Endodermal cell (in vitro differentiated cells): ENCODE measurements around the gene RPS2. TPM values are rescaled to one million over a fixed set of nuclear protein-coding genes. Genes with fewer than 3 reads are reported as not detected.
A peak's percentile ranks its signal among the peaks of the same experiment; 100 is the strongest.

ENCODE experiments used
- DNase-seq: peaks from one replicate; pipeline ENCODE4 v3.0.0-alpha.2; 2017
- H3K27ac ChIP-seq: 2 replicates; pipeline ENCODE4 v1.5.1; 2013; ENCODE audit warnings: mild to moderate bottlenecking, low read depth, low read length, moderate library complexity
- H3K27me3 ChIP-seq: 2 replicates; pipeline ENCODE4 v1.6.1; 2013; ENCODE audit warnings: mild to moderate bottlenecking, low read length, moderate library complexity; ENCODE audit not compliant: insufficient read depth, control insufficient read depth, poor library complexity, severe bottlenecking
- H3K36me3 ChIP-seq: 2 replicates; pipeline ENCODE4 v1.7.0; 2013; ENCODE audit warnings: mild to moderate bottlenecking, low read length, moderate library complexity; ENCODE audit not compliant: control insufficient read depth, insufficient read depth
- H3K4me1 ChIP-seq: one replicate; pipeline ENCODE4 v1.7.0; 2013; ENCODE audit warnings: low read length; ENCODE audit not compliant: control insufficient read depth, insufficient read depth
- H3K4me3 ChIP-seq: 2 replicates; pipeline ENCODE4 v1.5.1; 2013; ENCODE audit warnings: mild to moderate bottlenecking, low read length, moderate library complexity
- H3K9ac ChIP-seq: 2 replicates; pipeline ENCODE4 v1.6.1; 2013; ENCODE audit warnings: mild to moderate bottlenecking, low read length, moderate library complexity; ENCODE audit not compliant: poor library complexity, severe bottlenecking; ENCODE audit errors: extremely low read depth
- H3K9me3 ChIP-seq: 2 replicates; pipeline ENCODE4 v1.6.1; 2013; ENCODE audit warnings: mild to moderate bottlenecking, low read length, moderate library complexity; ENCODE audit not compliant: control insufficient read depth
- H3K27ac Mint-ChIP-seq: 2 replicates; pipeline ENCODE4 v1.8.0; 2020; ENCODE audit warnings: mixed read lengths
- H3K27me3 Mint-ChIP-seq: 2 replicates; pipeline ENCODE4 v1.8.0; 2021; ENCODE audit warnings: mild to moderate bottlenecking, mixed read lengths; ENCODE audit not compliant: insufficient read depth
- H3K36me3 Mint-ChIP-seq: 2 replicates; pipeline ENCODE4 v1.8.0; 2020; ENCODE audit warnings: low read depth, mixed read lengths
- H3K4me1 Mint-ChIP-seq: 2 replicates; pipeline ENCODE4 v1.8.0; 2020; ENCODE audit warnings: mixed read lengths
- H3K4me3 Mint-ChIP-seq: 2 replicates; pipeline ENCODE4 v1.8.0; 2020; ENCODE audit warnings: mild to moderate bottlenecking, moderate library complexity, mixed read lengths
- H3K9me3 Mint-ChIP-seq: 2 replicates; pipeline ENCODE4 v1.8.0; 2020; ENCODE audit warnings: mild to moderate bottlenecking, mixed read lengths
- WGBS, 2 experiments: methylation state at CpG; one replicate each; pipeline versions ENCODE4 v1.1.5 to v1.1.7; 2013; ENCODE audit warnings: missing lambda C conversion rate in 2 of 2, mixed read lengths in 1 of 2; ENCODE audit not compliant: insufficient coverage in 1 of 2, insufficient read length in 1 of 2; 5-methylcytosine and 5-hydroxymethylcytosine counted together
- total RNA-seq, 2 donors: library from RNA; stranded (reverse); fragmentation: NEBNext Ultra II Directional in 1 of 2; extraction: Animal tissue kit (Norgen Biotek cat#: 25700) in 1 of 2; gene quantifications; 2 replicates in 1 of 2; 3 replicates in 1 of 2; pipeline ENCODE4 v1.2.1, GENCODE V29; 2021
- TF ChIP-seq, protein P1 (sequence below): fragments of 200-600 bp; sonication (generic); conservative IDR thresholded peaks from 2 replicates; pipeline ENCODE4 v1.5.0; 2021; ENCODE audit warnings: antibody characterized with exemption, mild to moderate bottlenecking

RPS2 gene
- total RNA-seq, 2 donors from 2014 or later: 3,064 to 3,492 TPM

DNA sequence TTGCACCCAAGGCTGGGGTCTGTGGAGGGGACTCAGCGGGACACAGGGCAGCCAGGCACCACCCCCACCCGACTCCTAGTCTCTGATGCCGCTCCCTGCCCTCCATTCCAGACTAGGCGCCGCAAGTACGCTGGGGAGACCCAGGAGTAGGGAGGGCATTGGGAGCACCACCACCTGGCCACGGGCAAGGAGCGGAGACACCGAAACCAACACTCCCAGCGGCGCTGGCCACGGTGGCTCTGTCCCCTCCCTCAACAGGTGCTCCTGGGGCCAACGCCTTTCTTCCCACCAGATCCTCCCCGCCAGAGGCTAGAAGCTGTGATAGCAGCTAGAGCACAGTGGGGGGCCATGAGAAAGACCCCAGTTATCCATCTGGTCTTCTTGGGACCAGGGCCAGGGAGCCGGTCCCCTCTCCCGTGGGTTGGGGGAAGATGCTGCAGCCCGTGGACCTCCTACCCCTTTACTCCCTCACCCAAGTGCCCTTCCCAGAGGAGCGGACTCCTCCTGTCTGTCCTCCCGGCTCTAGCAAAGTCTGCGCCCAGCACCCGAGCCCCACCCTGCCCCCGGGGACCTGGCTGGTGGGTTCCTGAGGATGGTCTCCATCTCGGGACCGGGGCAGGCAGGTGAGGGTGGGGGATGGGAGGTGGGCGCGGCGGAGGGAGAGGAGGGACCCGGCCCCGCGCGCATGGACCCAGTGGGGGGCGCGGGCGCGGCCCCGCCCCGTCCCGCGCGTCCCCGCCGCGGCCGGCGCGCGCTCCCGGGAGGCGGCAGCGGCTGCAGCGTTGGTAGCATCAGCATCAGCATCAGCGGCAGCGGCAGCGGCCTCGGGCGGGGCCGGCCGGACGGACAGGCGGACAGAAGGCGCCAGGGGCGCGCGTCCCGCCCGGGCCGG lies 24.8 kb upstream of the RPS2 start, which contains the start of gene SYNGR3:
TSS of gene SYNGR3 (plus strand) at position 762 of the 892 bp plus-strand sequence. CDS start 133 bp downstream, outside the sequence.
- no peak within 1 kb of the TSS for H3K27ac Mint-ChIP-seq
- Histone ChIP-seq H3K27me3 (peaks cover 37% of the 10 kb centered on the region), H3K27ac (no peak within 1 kb of the TSS), H3K36me3 (peaks cover 22% of the 10 kb centered on the region), H3K9me3 (no peaks in the 10 kb centered on the region), H3K9ac (peak within 1 kb of the TSS; percentile 30), H3K4me3 (peak within 1 kb of the TSS; percentile 80), H3K4me1 (peaks cover 3% of the 10 kb centered on the region)
- 10 to 32% methylated on average over 20 to 66 of the region's 67 CpGs for WGBS, 2 experiments
- TF ChIP-seq, protein P1, sequence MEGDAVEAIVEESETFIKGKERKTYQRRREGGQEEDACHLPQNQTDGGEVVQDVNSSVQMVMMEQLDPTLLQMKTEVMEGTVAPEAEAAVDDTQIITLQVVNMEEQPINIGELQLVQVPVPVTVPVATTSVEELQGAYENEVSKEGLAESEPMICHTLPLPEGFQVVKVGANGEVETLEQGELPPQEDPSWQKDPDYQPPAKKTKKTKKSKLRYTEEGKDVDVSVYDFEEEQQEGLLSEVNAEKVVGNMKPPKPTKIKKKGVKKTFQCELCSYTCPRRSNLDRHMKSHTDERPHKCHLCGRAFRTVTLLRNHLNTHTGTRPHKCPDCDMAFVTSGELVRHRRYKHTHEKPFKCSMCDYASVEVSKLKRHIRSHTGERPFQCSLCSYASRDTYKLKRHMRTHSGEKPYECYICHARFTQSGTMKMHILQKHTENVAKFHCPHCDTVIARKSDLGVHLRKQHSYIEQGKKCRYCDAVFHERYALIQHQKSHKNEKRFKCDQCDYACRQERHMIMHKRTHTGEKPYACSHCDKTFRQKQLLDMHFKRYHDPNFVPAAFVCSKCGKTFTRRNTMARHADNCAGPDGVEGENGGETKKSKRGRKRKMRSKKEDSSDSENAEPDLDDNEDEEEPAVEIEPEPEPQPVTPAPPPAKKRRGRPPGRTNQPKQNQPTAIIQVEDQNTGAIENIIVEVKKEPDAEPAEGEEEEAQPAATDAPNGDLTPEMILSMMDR: no peak
- H3K4me3 Mint-ChIP-seq: peak within 1 kb of the TSS; percentile 53
- H3K27me3 Mint-ChIP-seq: peaks cover 41% of the 10 kb centered on the region
- peaks cover 10% of the 10 kb centered on the region for H3K36me3 Mint-ChIP-seq
- H3K4me1 Mint-ChIP-seq: peaks cover 1% of the 10 kb centered on the region
- DNase-seq: peak; percentile 79
- no peaks in the 10 kb centered on the region for H3K9me3 Mint-ChIP-seq

DNA sequence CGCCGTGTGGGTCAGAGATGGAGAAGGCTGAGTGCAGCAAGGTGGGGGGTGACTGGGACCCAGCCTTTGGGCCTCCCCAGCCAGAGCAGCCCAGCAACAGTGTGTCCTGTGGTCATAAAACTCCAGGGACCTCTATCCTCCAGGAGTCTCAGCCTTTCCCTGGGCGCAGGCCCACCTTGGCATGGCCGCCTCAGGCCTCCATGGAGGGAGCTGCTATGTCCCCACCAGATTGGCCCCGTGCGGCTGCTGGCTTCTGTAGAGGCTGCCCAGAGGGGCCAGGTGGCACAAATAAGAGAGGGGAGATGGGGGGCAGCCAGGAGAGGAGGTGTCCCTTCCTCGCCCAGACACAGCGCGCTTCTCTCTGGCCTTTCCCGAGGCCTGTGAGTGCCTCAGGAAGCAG lies 22.6 kb upstream of the RPS2 start:
- Mint-ChIP-seq H3K4me3 (no peak overlapping the region), H3K27me3 (peaks cover 45% of the 10 kb centered on the region)
- 95% methylated on average over 6 to 10 of the region's 10 CpGs for WGBS, 2 experiments

DNA sequence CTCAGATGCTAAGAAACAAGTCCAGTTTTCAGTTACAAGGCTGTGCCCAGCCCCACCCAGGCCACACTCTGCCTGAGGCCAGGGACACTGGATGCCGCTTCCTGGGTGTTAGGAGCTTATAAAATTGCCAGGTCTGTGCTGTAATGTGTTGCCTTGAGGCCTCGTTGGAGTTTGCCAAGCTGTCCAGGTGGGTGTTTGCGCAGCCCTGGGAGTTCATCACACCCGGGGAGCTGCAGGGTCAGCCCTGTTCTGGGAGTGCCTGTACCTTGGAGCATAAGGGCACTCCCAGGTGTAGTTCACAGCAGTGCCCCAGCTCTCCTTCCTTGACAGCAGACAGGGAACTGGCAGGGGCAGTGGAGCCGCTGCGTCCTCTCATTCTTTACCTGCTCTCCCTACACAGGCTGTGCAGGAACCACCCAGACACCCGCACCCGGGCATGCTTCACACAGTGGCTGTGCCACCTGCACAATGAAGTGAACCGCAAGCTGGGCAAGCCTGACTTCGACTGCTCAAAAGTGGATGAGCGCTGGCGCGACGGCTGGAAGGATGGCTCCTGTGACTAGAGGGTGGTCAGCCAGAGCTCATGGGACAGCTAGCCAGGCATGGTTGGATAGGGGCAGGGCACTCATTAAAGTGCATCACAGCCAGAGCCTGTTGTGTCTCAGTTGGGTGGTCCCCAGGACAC lies 21.0 kb upstream of the RPS2 start:
- Histone ChIP-seq H3K4me3 (peak overlapping the region; percentile 82), H3K9me3 (no peaks in the 10 kb centered on the region), H3K36me3 (peaks cover 22% of the 10 kb centered on the region), H3K27me3 (peaks cover 51% of the 10 kb centered on the region), H3K27ac (no peak overlapping the region), H3K4me1 (no peaks in the 10 kb centered on the region), H3K9ac (no peak overlapping the region)
- DNase-seq: no peak
- H3K9me3 Mint-ChIP-seq: no peaks in the 10 kb centered on the region
- WGBS, 2 experiments: 93 to 97% methylated on average over 13 to 14 of the region's 14 CpGs
- H3K4me1 Mint-ChIP-seq: peaks cover 6% of the 10 kb centered on the region
- no peak overlapping the region for H3K27ac Mint-ChIP-seq
- H3K4me3 Mint-ChIP-seq: peak overlapping the region; percentile 81
- TF ChIP-seq, protein P1: no peak
- H3K36me3 Mint-ChIP-seq: peaks cover 10% of the 10 kb centered on the region
- H3K27me3 Mint-ChIP-seq: peaks cover 48% of the 10 kb centered on the region

More for the DNA sequence above, 22.6 kb upstream of the RPS2 start:
- H3K9me3 ChIP-seq: no peaks in the 10 kb centered on the region
- H3K27ac ChIP-seq: no peak overlapping the region
- H3K4me1 Mint-ChIP-seq: peaks cover 6% of the 10 kb centered on the region
- H3K36me3 ChIP-seq: peaks cover 22% of the 10 kb centered on the region
- H3K4me3 ChIP-seq: no peak overlapping the region
- peaks cover 3% of the 10 kb centered on the region for H3K4me1 ChIP-seq
- H3K27ac Mint-ChIP-seq: no peak overlapping the region
- H3K36me3 Mint-ChIP-seq: peaks cover 10% of the 10 kb centered on the region
- peaks cover 48% of the 10 kb centered on the region for H3K27me3 ChIP-seq
- no peak overlapping the region for H3K9ac ChIP-seq
- H3K9me3 Mint-ChIP-seq: no peaks in the 10 kb centered on the region
- TF ChIP-seq, protein P1: no peak
- DNase-seq: no peak
